GM21360 (cell line): Measurements from ENCODE around the gene MTFP1.
"Not testable (repeated sequence)": the region's sequence is repeated elsewhere in the genome, so short reads cannot be mapped to it uniquely, and the experiment has no call there.

Experiments
- ATAC-seq: cut with Tn5 transposase; IDR thresholded peaks from one replicate; pipeline ENCODE4 v1.9.1; 2021; ENCODE audit warnings: mild to moderate bottlenecking, moderate library complexity; ENCODE audit not compliant: unreplicated experiment

Gene MTFP1

GRCh38 chr22:30402028-30402765, 23.4 kb upstream of the MTFP1 start:
- no peak for ATAC-seq

DNA sequence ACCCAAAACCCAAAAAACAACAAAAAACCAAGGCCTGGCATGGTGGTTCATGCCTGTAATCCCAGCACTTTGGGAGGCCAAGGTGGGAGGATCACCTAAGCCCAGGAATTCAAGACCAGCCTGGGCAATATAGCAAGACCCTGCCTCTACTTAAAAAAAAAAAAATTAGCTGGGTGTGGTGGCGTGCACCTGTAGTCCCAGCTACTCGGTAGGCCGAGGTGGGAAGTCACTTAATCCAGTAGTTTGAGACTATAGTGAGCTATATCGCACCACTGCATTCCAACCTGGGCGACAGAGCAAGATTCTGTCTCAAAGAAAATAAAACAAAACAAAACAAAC, 22.8 kb upstream of the MTFP1 start:
- ATAC-seq: not testable (repeated sequence)

DNA sequence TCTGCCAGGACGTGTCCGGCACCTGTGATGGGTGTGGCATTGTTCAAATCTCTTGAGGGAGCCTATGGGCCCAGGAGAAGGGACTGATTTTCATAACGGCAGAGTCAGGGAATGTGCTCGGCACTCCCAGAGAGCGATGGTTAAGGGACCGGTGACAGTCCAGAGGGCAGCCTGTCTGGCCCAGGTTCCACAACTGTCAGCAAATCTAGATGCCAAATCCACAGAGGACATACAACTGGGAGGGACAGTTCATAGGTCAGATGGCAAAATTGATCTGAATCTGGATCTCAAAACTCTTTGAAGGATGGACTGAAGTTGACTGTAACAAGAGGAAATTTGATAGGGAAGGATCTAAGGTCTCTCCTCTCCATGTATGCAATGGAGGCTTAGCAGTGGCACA, 21.3 kb upstream of the MTFP1 start:
- no peak for ATAC-seq

- no peak for ATAC-seq
These were observed 19.8 kb upstream of the MTFP1 start for GRCh38 chr22:30405731-30406130.

GRCh38 chr22:30406400-30406799, 19.2 kb upstream of the MTFP1 start:
- no peak for ATAC-seq

- no peak for ATAC-seq
These were observed 17.0 kb upstream of the MTFP1 start for GRCh38 chr22:30408388-30409102.

- no peak for ATAC-seq
These were observed 13.8 kb upstream of the MTFP1 start for GRCh38 chr22:30411780-30412179.

GRCh38 chr22:30413001-30413400, 12.6 kb upstream of the MTFP1 start:
- ATAC-seq: no peak

GRCh38 chr22:30413745-30414524, 11.6 kb upstream of the MTFP1 start:
- no peak for ATAC-seq

- no peak for ATAC-seq
These were observed 11.0 kb upstream of the MTFP1 start for GRCh38 chr22:30414525-30415047.

DNA sequence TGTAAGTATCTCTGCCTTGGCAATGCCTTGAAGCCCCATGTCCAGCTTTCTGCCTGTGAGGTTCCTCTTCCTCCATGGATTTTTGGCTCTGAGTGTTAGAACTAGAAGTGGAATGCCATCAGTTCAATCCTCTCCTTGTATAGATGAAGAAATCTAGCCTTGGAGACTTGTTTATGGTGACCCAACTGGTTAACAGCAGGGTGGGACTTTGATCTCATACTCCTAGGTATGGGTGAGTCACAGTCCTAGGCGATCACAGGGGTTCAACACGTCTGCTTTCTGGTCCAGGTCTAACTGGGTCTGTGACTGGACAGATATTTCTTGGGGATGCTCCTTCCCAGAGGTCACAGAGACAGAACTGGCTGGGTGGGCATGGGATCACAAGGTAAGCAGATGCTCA, 9.2 kb upstream of the MTFP1 start:
- ATAC-seq: no peak

- ATAC-seq: no peak
These were observed 8.7 kb upstream of the MTFP1 start for GRCh38 chr22:30416837-30417236.

DNA sequence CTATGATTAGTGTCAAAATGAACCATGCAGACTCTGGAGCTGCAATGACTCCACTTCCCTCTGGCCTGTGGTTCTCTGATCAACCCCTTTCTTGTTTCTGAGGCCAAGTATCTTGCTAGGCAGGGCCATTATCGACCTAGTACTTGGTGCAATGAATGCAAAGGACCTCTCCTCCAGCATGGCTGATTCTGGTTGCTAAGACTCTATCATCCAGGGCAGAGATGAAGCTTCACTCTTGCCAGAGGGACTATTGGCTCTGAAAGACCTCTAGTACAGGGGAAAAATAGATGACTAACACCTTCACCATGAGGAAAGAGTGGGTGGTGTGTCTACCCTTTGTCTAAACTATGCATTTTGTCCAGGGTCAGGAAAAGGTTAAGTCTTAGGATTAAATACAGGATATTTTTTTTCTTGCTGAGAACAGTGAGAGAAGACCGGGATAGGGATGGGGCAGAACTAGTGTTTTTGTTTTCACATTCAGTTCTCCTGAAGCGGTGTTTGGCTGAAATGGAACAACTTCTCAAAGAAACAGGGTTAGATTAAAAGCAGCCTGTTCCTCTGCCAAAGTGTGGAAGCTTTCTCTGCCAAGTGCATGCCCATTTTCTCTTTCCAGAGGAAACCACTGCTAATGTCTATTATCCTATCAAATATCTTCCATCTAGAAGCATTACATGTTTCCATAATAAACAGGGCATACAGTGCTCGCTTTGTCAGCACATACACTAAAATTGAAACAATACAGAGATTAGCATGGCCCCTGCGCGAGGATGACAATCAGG, 5.0 kb upstream of the MTFP1 start:
- no peak for ATAC-seq

DNA sequence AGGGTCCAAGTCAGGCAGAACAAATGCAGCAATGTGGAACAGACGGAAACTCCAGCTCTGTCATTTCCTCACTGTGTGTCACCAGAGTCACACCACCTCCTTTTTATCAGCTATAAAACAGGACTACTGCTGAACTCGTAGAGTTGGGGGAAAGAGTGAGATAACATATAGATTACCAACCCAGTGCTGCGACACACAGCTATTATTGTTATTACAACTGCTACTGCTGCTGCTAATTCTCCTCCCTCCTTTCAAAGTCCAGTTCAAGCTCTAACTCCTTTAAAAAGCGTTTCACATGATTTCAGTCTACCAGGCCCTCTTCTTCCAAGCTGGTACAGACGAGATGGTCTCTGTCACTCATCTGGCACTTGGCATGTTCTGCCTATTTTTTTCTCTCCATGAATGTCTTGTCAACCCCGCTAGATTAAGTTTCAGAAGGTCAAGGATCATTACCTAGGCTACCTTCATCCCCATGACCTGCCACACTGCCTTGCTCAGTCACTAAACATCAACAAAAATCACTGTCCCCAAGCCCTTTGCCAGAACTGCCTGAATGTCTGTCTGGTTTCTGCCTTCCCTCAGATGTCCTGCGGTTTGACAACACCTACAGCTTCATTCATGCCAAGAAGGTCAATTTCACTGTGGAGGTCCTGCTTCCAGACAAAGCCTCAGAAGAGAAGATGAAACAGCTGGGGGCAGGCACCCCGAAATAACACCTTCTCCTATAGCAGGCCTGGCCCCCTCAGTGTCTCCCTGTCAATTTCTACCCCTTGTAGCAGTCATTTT, 3.7 kb upstream of the MTFP1 start:
- no peak for ATAC-seq

GRCh38 chr22:30422481-30423300, 2.9 kb upstream of the MTFP1 start:
- ATAC-seq: no peak

GRCh38 chr22:30423301-30423958, 2.1 kb upstream of the MTFP1 start:
- peak; percentile 18 for ATAC-seq

DNA sequence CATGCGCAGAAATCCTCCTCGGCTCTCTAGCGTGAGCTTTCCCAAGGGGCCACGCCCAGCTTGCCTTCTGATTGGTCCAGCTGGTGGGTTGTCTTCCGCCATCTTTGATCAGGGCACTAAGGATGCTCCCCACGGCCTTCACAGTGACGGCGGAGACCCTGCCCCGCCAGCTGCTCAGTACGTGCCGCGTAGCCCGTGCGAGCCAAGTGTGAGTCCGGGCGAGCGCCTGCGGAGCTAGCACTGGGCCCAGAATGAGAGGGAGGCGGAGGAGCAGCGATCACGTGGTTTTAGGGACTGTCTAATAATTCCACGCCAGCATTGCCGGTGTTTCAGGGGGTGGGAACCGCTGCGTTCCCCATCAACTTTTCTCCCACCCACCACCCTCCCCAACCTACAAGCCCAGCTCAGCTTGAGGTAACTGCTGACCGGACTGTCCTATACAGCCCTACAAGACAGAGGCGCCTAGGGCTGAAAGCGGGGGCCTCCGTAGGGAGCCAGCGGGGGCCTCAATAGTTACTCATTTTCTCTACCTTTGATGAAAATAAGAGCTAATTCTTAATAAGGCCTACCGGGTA, 1.5 kb upstream of the MTFP1 start:
- peak; percentile 76 for ATAC-seq
